ENCODE results near the gene OR56B4. TPM values are rescaled to one million over a fixed set of nuclear protein-coding genes. Genes with fewer than 3 reads are reported as not detected.
"Not testable (repeated sequence)": the region's sequence is repeated elsewhere in the genome, so short reads cannot be mapped to it uniquely, and the experiment has no call there.

Gene OR56B4
- total and polyA plus RNA-seq, 12 donors = not detected

- Histone ChIP-seq H3K9me3 (peaks cover 0 to 4% (median 0%) of the 10 kb centered on the region in 11 donors), H3K27ac (no peak overlapping the region), H3K36me3 (no peaks in the 10 kb centered on the region), H3K27me3 (no peaks in the 10 kb centered on the region), H3K4me1 (no peaks in the 10 kb centered on the region), H3K4me3 (no peak overlapping the region)
- intact Hi-C loops (cut with DNase I) = no loop called here
- DNase-seq (no peak), ATAC-seq (no peak)
- TF ChIP-seq CTCF (IDR thresholded peaks at IDR 0.05) = no peak
Measured at GRCh38 chr11:6142936-6143335, 35.5 kb downstream of the OR56B4 start.

- H3K4me3 ChIP-seq, ATAC-seq: not testable (repeated sequence)
- 57 to 63% methylated on average over 10 to 13 of the region's 21 CpGs for WGBS, 2 donors
Measured at GRCh38 chr11:6143737-6144136, 36.3 kb downstream of the OR56B4 start.

GRCh38 chr11:6151117-6151516 is 43.6 kb downstream of the OR56B4 start:
- H3K9me3 ChIP-seq = peaks cover 0 to 8% (median 0%) of the 10 kb centered on the region in 11 donors
- H3K27me3 ChIP-seq = no peaks in the 10 kb centered on the region
- intact Hi-C loops (cut with DNase I) = no loop called here
- ATAC-seq (no peak), DNase-seq (no peak)
- H3K36me3 ChIP-seq = no peaks in the 10 kb centered on the region
- no peaks in the 10 kb centered on the region for H3K4me1 ChIP-seq
- WGBS, 2 donors = 36 to 49% methylated on average over 1 of the region's 1 CpG
- no peak overlapping the region for H3K4me3 ChIP-seq
- H3K27ac ChIP-seq = no peak overlapping the region
- no peak for TF ChIP-seq CTCF (IDR thresholded peaks at IDR 0.05)

More at GRCh38 chr11:6143737-6144136, 36.3 kb downstream of the OR56B4 start:
- intact Hi-C loops (cut with DNase I); DNase-seq; H3K9me3 ChIP-seq; H3K36me3 ChIP-seq; H3K27me3 ChIP-seq; H3K27ac ChIP-seq; H3K4me1 ChIP-seq: not testable (repeated sequence)

- no peak for DNase-seq
- Histone ChIP-seq H3K4me1 (no peaks in the 10 kb centered on the region), H3K9me3 (peaks cover 0 to 8% (median 0%) of the 10 kb centered on the region in 11 donors), H3K36me3 (no peaks in the 10 kb centered on the region), H3K27ac (no peak overlapping the region), H3K27me3 (no peaks in the 10 kb centered on the region), H3K4me3 (no peak overlapping the region)
- TF ChIP-seq CTCF (IDR thresholded peaks at IDR 0.05) = no peak
- no peak for ATAC-seq
- 71% methylated on average over 2 of the region's 2 CpGs for whole genome bisulfite sequencing, 2 donors
- intact Hi-C loops (cut with DNase I) = no loop called here
Measured at GRCh38 chr11:6152126-6152525, 44.6 kb downstream of the OR56B4 start.

GRCh38 chr11:6156628-6157359 is 49.3 kb downstream of the OR56B4 start:
- DNase-seq = no peak
- intact Hi-C loops (cut with DNase I) = loop anchor here in 1 of 10 donors (2.0 kb wide), 1 partner anchor 18 kb away; no protein-coding TSS in a partner anchor
- 73 to 84% methylated on average over 7 of the region's 7 CpGs for WGBS, 2 donors
- TF ChIP-seq CTCF (IDR thresholded peaks at IDR 0.05) = no peak
- Histone ChIP-seq H3K27ac (no peak overlapping the region), H3K36me3 (no peaks in the 10 kb centered on the region), H3K27me3 (no peaks in the 10 kb centered on the region), H3K9me3 (no peaks in the 10 kb centered on the region), H3K4me3 (no peak overlapping the region), H3K4me1 (no peaks in the 10 kb centered on the region)
- ATAC-seq = no peak

All from heart right ventricle (tissue), 16 donors.